ENCODE results near the gene PROSER3.

GRCh38 chr19:35792888-35793287 lies 34.9 kb downstream of the PROSER3 start:
- no peak for TF ChIP-seq CTCF (IDR thresholded peaks at IDR 0.05; ENCODE audit: extremely low read depth in 1 of 2, insufficient read depth in 1 of 2, low read depth in 1 of 2, low read length in 2 of 2)
- no peak for TF ChIP-seq POLR2A (IDR thresholded peaks at IDR 0.05; ENCODE audit: low read depth, low read length)
- TF ChIP-seq POLR2AphosphoS5 (IDR thresholded peaks at IDR 0.05; ENCODE audit: insufficient read depth, low read depth, low read length): no peak
- TF ChIP-seq, protein P1, sequence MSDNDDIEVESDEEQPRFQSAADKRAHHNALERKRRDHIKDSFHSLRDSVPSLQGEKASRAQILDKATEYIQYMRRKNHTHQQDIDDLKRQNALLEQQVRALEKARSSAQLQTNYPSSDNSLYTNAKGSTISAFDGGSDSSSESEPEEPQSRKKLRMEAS (IDR thresholded peaks at IDR 0.05; ENCODE audit: insufficient read depth, insufficient read length): no peak
- no peak for TF ChIP-seq EZH2 (IDR thresholded peaks at IDR 0.05; ENCODE audit: borderline replicate concordance, low read depth, low read length, severe bottlenecking)
- TF ChIP-seq MYC (IDR thresholded peaks at IDR 0.05; ENCODE audit: low read depth, low read length): no peak
